Smooth muscle cell (in vitro differentiated cells): ENCODE results near the gene CYGB. TPM values are rescaled to one million over a fixed set of nuclear protein-coding genes. Genes with fewer than 3 reads are reported as not detected.

Experiments used
- DNase-seq: peaks from one replicate; lab custom pipeline; 2025; ENCODE audit not compliant: unreplicated experiment; lab: John Stamatoyannopoulos, UW
- H2AFZ ChIP-seq: fragments of 200-600 bp; sonication (generic); 2 replicates; pipeline ENCODE4 v1.6.0; 2016; ENCODE audit warnings: antibody characterized with exemption, low read depth, mild to moderate bottlenecking
- H3F3A ChIP-seq: fragments of 200-600 bp; sonication (generic); 2 replicates; pipeline ENCODE4 v1.6.0; 2017; ENCODE audit warnings: antibody characterized with exemption, low read depth
- H3K27ac ChIP-seq: fragments of 200-600 bp; sonication (generic); 2 replicates; pipeline ENCODE4 v1.5.1; 2016; ENCODE audit warnings: low read depth, mild to moderate bottlenecking
- H3K27me3 ChIP-seq: fragments of 200-600 bp; sonication (generic); 2 replicates; pipeline ENCODE4 v1.6.1; 2016; ENCODE audit warnings: low read depth, mild to moderate bottlenecking
- H3K36me3 ChIP-seq: fragments of 200-600 bp; sonication (generic); 2 replicates; pipeline ENCODE4 v1.5.1; 2016; ENCODE audit warnings: low read depth
- H3K4me1 ChIP-seq: fragments of 200-600 bp; sonication (generic); 2 replicates; pipeline ENCODE4 v1.5.1; 2016; ENCODE audit warnings: low read depth
- H3K4me2 ChIP-seq: fragments of 200-600 bp; sonication (generic); 2 replicates; pipeline ENCODE4 v1.6.0; 2016; ENCODE audit warnings: mild to moderate bottlenecking
- H3K4me3 ChIP-seq: fragments of 200-600 bp; sonication (generic); 2 replicates; pipeline ENCODE4 v1.5.1; 2016; ENCODE audit warnings: mild to moderate bottlenecking
- H3K79me2 ChIP-seq: fragments of 200-600 bp; sonication (generic); 2 replicates; pipeline ENCODE4 v1.6.0; 2016; ENCODE audit warnings: low read depth, mild to moderate bottlenecking
- H3K9ac ChIP-seq: fragments of 200-600 bp; sonication (generic); 2 replicates; pipeline ENCODE4 v1.6.0; 2016; ENCODE audit warnings: low read depth
- H3K9me3 ChIP-seq: fragments of 200-600 bp; sonication (generic); replicated peaks from 2 replicates; pipeline ENCODE4 v1.5.1; 2016; ENCODE audit warnings: low read depth
- H4K20me1 ChIP-seq: fragments of 200-600 bp; sonication (generic); 2 replicates; pipeline ENCODE4 v1.6.0; 2016; ENCODE audit warnings: low read depth
- CTCF ChIP-seq: fragments of 200-600 bp; sonication (generic); IDR thresholded peaks from 2 replicates; pipeline ENCODE4 v1.5.1; 2017; ENCODE audit warnings: borderline replicate concordance, mild to moderate bottlenecking, antibody characterized with exemption; ENCODE audit not compliant: insufficient read depth, poor library complexity, severe bottlenecking
- WGBS: methylation state at CpG from one replicate; pipeline ENCODE4 v1.1.7; 2016; ENCODE audit warnings: low lambda C conversion rate; 5-methylcytosine and 5-hydroxymethylcytosine counted together
- polyA plus RNA-seq: library from polyadenylated mRNA; unstranded; fragments of >200 nt; fragmentation: Nextera tagmentation; extraction: Ambion mirVana; gene quantifications from 2 replicates; pipeline ENCODE4 v1.2.1, GENCODE V29; 2016
- total RNA-seq: library from RNA; depleted of rRNA; stranded (reverse); fragments of >200 nt; gene quantifications from 2 replicates; pipeline ENCODE4 v1.2.3, GENCODE V29; 2014

The CYGB gene
- total and polyA plus RNA-seq, 2 experiments from 2014 or later: 13.9 to 22.2 TPM

- Histone ChIP-seq H4K20me1 (peaks cover 84% of the 10 kb centered on the region), H3K9me3 (no peaks in the 10 kb centered on the region), H3F3A (peaks cover 17% of the 10 kb centered on the region), H2AFZ (no peak overlapping the region), H3K79me2 (peaks cover 37% of the 10 kb centered on the region), H3K4me1 (peaks cover 8% of the 10 kb centered on the region), H3K36me3 (no peaks in the 10 kb centered on the region), H3K4me2 (peak overlapping the region; percentile 24), H3K4me3 (no peak overlapping the region), H3K27ac (no peak overlapping the region), H3K9ac (no peak overlapping the region), H3K27me3 (no peaks in the 10 kb centered on the region)
- WGBS: 75% methylated on average over 5 of the region's 5 CpGs
- DNase-seq: no peak
- no peak for TF ChIP-seq CTCF
Observed at GRCh38 chr17:76561799-76562268, 24.3 kb upstream of the CYGB start.

- TF ChIP-seq CTCF: no peak
- 48% methylated on average over 7 of the region's 7 CpGs for WGBS
- no peak overlapping the region for H3K4me3 ChIP-seq
Observed at GRCh38 chr17:76561332-76561731, 23.8 kb upstream of the CYGB start.

GRCh38 chr17:76560877-76561221, 23.3 kb upstream of the CYGB start:
- Histone ChIP-seq H3K4me3 (no peak overlapping the region), H3K79me2 (peaks cover 37% of the 10 kb centered on the region)

More at GRCh38 chr17:76561332-76561731, 23.8 kb upstream of the CYGB start:
- H3K27me3 ChIP-seq: no peaks in the 10 kb centered on the region
- H3K27ac ChIP-seq: no peak overlapping the region
- peaks cover 17% of the 10 kb centered on the region for H3F3A ChIP-seq
- H2AFZ ChIP-seq: no peak overlapping the region
- H3K9me3 ChIP-seq: no peaks in the 10 kb centered on the region
- H3K36me3 ChIP-seq: no peaks in the 10 kb centered on the region
- H3K4me2 ChIP-seq: peak overlapping the region; percentile 24
- peaks cover 79% of the 10 kb centered on the region for H4K20me1 ChIP-seq
- peaks cover 37% of the 10 kb centered on the region for H3K79me2 ChIP-seq
- peaks cover 8% of the 10 kb centered on the region for H3K4me1 ChIP-seq
- no peak overlapping the region for H3K9ac ChIP-seq
- DNase-seq: no peak

More at GRCh38 chr17:76560877-76561221, 23.3 kb upstream of the CYGB start:
- Histone ChIP-seq H2AFZ (no peak overlapping the region), H3K27me3 (no peaks in the 10 kb centered on the region), H3F3A (peaks cover 17% of the 10 kb centered on the region), H3K9ac (no peak overlapping the region), H4K20me1 (peaks cover 74% of the 10 kb centered on the region), H3K4me1 (peaks cover 8% of the 10 kb centered on the region), H3K36me3 (no peaks in the 10 kb centered on the region), H3K27ac (no peak overlapping the region), H3K4me2 (peak overlapping the region; percentile 24), H3K9me3 (no peaks in the 10 kb centered on the region)
- WGBS: 96% methylated on average over 6 of the region's 6 CpGs
- DNase-seq: no peak
- TF ChIP-seq CTCF: no peak
